Measurements from ENCODE around the gene ARHGAP25.
"Not testable (repeated sequence)": the region's sequence is repeated elsewhere in the genome, so short reads cannot be mapped to it uniquely, and the experiment has no call there.

Gene ARHGAP25

GRCh38 chr2:68798569-68798968 is 64.0 kb downstream of the ARHGAP25 start:
- no peak for DNase-seq (ENCODE audit: low spot score)

GRCh38 chr2:68799140-68800026 is 64.8 kb downstream of the ARHGAP25 start:
- no peak for DNase-seq (ENCODE audit: low spot score)

- DNase-seq (ENCODE audit: low spot score), result no peak
These were observed 65.4 kb downstream of the ARHGAP25 start for GRCh38 chr2:68800027-68800401.

GRCh38 chr2:68800517-68800916 is 65.9 kb downstream of the ARHGAP25 start:
- DNase-seq (ENCODE audit: low spot score), result no peak

- DNase-seq (ENCODE audit: low spot score), result not testable (repeated sequence)
These were observed 67.5 kb downstream of the ARHGAP25 start for GRCh38 chr2:68802161-68802560.

- no peak for DNase-seq (ENCODE audit: low spot score)
These were observed 70.4 kb downstream of the ARHGAP25 start for GRCh38 chr2:68805025-68805424.

- no peak for DNase-seq (ENCODE audit: low spot score)
These were observed 72.0 kb downstream of the ARHGAP25 start for GRCh38 chr2:68806511-68807109.

GRCh38 chr2:68807821-68808266 is 73.2 kb downstream of the ARHGAP25 start:
- DNase-seq (ENCODE audit: low spot score), result peak; percentile 15

GRCh38 chr2:68809324-68810240 is 75.0 kb downstream of the ARHGAP25 start:
- no peak for DNase-seq (ENCODE audit: low spot score)

- DNase-seq (ENCODE audit: low spot score), result no peak
These were observed 76.8 kb downstream of the ARHGAP25 start for GRCh38 chr2:68811364-68811763.

- no peak for DNase-seq (ENCODE audit: low spot score)
These were observed 77.6 kb downstream of the ARHGAP25 start for GRCh38 chr2:68812251-68812650.

GRCh38 chr2:68813596-68813995 is 79.0 kb downstream of the ARHGAP25 start:
- no peak for DNase-seq (ENCODE audit: low spot score)

GRCh38 chr2:68817306-68817705 is 82.7 kb downstream of the ARHGAP25 start:
- no peak for DNase-seq (ENCODE audit: low spot score)

- DNase-seq (ENCODE audit: low spot score), result no peak
These were observed 84.9 kb downstream of the ARHGAP25 start for GRCh38 chr2:68819556-68819955.

- no peak for DNase-seq (ENCODE audit: low spot score)
These were observed 87.7 kb downstream of the ARHGAP25 start for GRCh38 chr2:68822207-68822872.

- no peak for DNase-seq (ENCODE audit: low spot score)
These were observed 90.2 kb downstream of the ARHGAP25 start for GRCh38 chr2:68824831-68825230.

GRCh38 chr2:68825866-68826265 is 91.3 kb downstream of the ARHGAP25 start:
- no peak for DNase-seq (ENCODE audit: low spot score)

GRCh38 chr2:68827666-68828065 is 93.1 kb downstream of the ARHGAP25 start:
- DNase-seq (ENCODE audit: low spot score), result no peak

GRCh38 chr2:68828887-68829708 is 94.5 kb downstream of the ARHGAP25 start:
- DNase-seq (ENCODE audit: low spot score), result peak; percentile 73

- DNase-seq (ENCODE audit: low spot score), result peak; percentile 11
These were observed 95.1 kb downstream of the ARHGAP25 start for GRCh38 chr2:68829749-68830148.

- no peak for DNase-seq (ENCODE audit: low spot score)
These were observed 97.1 kb downstream of the ARHGAP25 start for GRCh38 chr2:68831686-68832232.
